Calu3 (cell line): ENCODE measurements around the gene TLCD4. TPM values are rescaled to one million over a fixed set of nuclear protein-coding genes. Genes with fewer than 3 reads are reported as not detected.

Source experiments
- BruUV-seq: library from RNA; stranded (reverse); fragments of 400-500 nt; replicated peaks from 2 replicates; lab custom pipeline; 2021; lab: Mats Ljungman, UMichigan
- CTCF ChIA-PET: fragments of 300-600 bp; sonication (Branson Sonifier 250); formaldehyde crosslinking; loops from one replicate; lab custom pipeline; 2022; ENCODE audit warnings: antibody characterized with exemption; lab: Charles Lee
- DNase-seq: peaks from one replicate; pipeline ENCODE4 v3.0.0; 2022
- H3K27ac Mint-ChIP-seq: one replicate; pipeline ENCODE4 v1.8.0; 2022; ENCODE audit warnings: mixed read lengths; ENCODE audit not compliant: unreplicated experiment
- H3K27me3 Mint-ChIP-seq: one replicate; pipeline ENCODE4 v1.8.0; 2022; ENCODE audit warnings: mixed read lengths; ENCODE audit not compliant: unreplicated experiment
- H3K36me3 Mint-ChIP-seq: one replicate; pipeline ENCODE4 v1.8.0; 2022; ENCODE audit warnings: mild to moderate bottlenecking, moderate library complexity, mixed read lengths; ENCODE audit not compliant: insufficient read depth, unreplicated experiment
- H3K4me1 Mint-ChIP-seq: one replicate; pipeline ENCODE4 v1.8.0; 2022; ENCODE audit warnings: mild to moderate bottlenecking, low read depth, mixed read lengths; ENCODE audit not compliant: unreplicated experiment
- H3K4me3 Mint-ChIP-seq: one replicate; pipeline ENCODE4 v1.8.0; 2022; ENCODE audit warnings: mild to moderate bottlenecking, low read depth, moderate library complexity, mixed read lengths; ENCODE audit not compliant: unreplicated experiment
- H3K9me3 Mint-ChIP-seq: one replicate; pipeline ENCODE4 v1.8.0; 2022; ENCODE audit warnings: low read depth, mixed read lengths; ENCODE audit not compliant: unreplicated experiment
- CTCF ChIP-seq: fragments of 200-600 bp; IDR thresholded peaks from one replicate; pipeline ENCODE4 v1.8.0; 2022; ENCODE audit warnings: antibody characterized with exemption; ENCODE audit not compliant: unreplicated experiment
- intact Hi-C: fragments of 100-400 bp; cut with micrococcal nuclease; formaldehyde crosslinking; loops from one replicate; pipeline ENCODE4 v1.10.0; 2022; ENCODE audit not compliant: unreplicated experiment
- total RNA-seq: library from RNA; stranded (reverse); gene quantifications from 2 replicates; pipeline ENCODE4 v1.2.3, GENCODE V29; 2022

TLCD4 gene
- total RNA-seq, 1 experiment from 2014 or later, result 52.1 TPM

GRCh38 chr1:95122151-95122697 lies 5.1 kb downstream of the TLCD4 start:
- H3K27me3 Mint-ChIP-seq, result no peaks in the 10 kb centered on the region
- no peak overlapping the region for H3K4me3 Mint-ChIP-seq
- CTCF ChIA-PET, result no interaction called here
- H3K36me3 Mint-ChIP-seq, result peaks cover 11% of the 10 kb centered on the region
- intact Hi-C loops, result no loop called here
- no peak for TF ChIP-seq CTCF
- no peak overlapping the region for H3K27ac Mint-ChIP-seq
- no peak for DNase-seq
- H3K9me3 Mint-ChIP-seq, result no peaks in the 10 kb centered on the region
- BruUV-seq, result no TSS peak
- H3K4me1 Mint-ChIP-seq, result peaks cover 40% of the 10 kb centered on the region

- no peaks in the 10 kb centered on the region for H3K9me3 Mint-ChIP-seq
- no peak for DNase-seq
- no peaks in the 10 kb centered on the region for H3K36me3 Mint-ChIP-seq
- no TSS peak for BruUV-seq
- peaks cover 26% of the 10 kb centered on the region for H3K4me1 Mint-ChIP-seq
- H3K27me3 Mint-ChIP-seq, result no peaks in the 10 kb centered on the region
- no peak overlapping the region for H3K4me3 Mint-ChIP-seq
- intact Hi-C loops, result no loop called here
- TF ChIP-seq CTCF, result no peak
- CTCF ChIA-PET, result no interaction called here
- no peak overlapping the region for H3K27ac Mint-ChIP-seq
Observed at GRCh38 chr1:95124342-95124741, 7.2 kb downstream of the TLCD4 start.

DNA sequence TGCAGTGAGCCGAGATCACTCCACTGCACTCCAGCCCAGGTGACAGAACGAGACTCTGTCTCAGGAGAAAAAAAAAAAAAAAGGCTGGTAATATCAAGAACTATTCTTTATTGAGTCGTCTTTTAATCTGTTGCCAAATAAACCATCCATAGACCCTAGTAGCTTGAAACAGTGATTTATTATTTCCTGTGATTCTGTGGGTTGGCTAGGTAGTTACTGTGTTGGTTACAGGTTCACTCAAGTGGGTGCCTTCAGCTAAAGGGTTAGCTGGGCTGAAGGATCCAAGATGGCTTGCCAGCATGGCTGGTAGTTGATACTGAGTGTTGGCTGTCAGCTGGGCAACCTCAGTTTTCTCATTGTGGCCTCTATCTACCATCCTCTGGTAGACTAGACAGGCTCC lies 9.2 kb downstream of the TLCD4 start:
- no peaks in the 10 kb centered on the region for H3K36me3 Mint-ChIP-seq
- CTCF ChIA-PET, result no interaction called here
- H3K4me3 Mint-ChIP-seq, result no peak overlapping the region
- TF ChIP-seq CTCF, result no peak
- no peaks in the 10 kb centered on the region for H3K9me3 Mint-ChIP-seq
- H3K4me1 Mint-ChIP-seq, result peaks cover 13% of the 10 kb centered on the region
- no peak overlapping the region for H3K27ac Mint-ChIP-seq
- no peak for DNase-seq
- no TSS peak for BruUV-seq
- no peaks in the 10 kb centered on the region for H3K27me3 Mint-ChIP-seq
- intact Hi-C loops, result no loop called here

GRCh38 chr1:95126846-95127245 lies 9.7 kb downstream of the TLCD4 start:
- Mint-ChIP-seq H3K4me1 (peaks cover 17% of the 10 kb centered on the region), H3K36me3 (no peaks in the 10 kb centered on the region), H3K27ac (no peak overlapping the region), H3K27me3 (no peaks in the 10 kb centered on the region), H3K4me3 (no peak overlapping the region), H3K9me3 (no peaks in the 10 kb centered on the region)
- no TSS peak for BruUV-seq
- DNase-seq, result no peak
- no peak for TF ChIP-seq CTCF
- CTCF ChIA-PET, result no interaction called here
- intact Hi-C loops, result no loop called here
